Loucy (cell line): ENCODE results near the gene BNIP3.

ENCODE experiments used
- EZH2phosphoT487 ChIP-seq: fragments of 200-600 bp; IDR thresholded peaks from 2 replicates; pipeline ENCODE4 v1.6.1; 2018; ENCODE audit warnings: antibody characterized with exemption, mild to moderate bottlenecking, moderate library complexity, borderline replicate concordance
- TF ChIP-seq, protein P1 (sequence below): fragments of 200-600 bp; sonication (generic); conservative IDR thresholded peaks from 2 replicates; pipeline ENCODE4 v1.5.1; 2014; ENCODE audit warnings: mild to moderate bottlenecking, antibody characterized with exemption, low read length

DNA sequence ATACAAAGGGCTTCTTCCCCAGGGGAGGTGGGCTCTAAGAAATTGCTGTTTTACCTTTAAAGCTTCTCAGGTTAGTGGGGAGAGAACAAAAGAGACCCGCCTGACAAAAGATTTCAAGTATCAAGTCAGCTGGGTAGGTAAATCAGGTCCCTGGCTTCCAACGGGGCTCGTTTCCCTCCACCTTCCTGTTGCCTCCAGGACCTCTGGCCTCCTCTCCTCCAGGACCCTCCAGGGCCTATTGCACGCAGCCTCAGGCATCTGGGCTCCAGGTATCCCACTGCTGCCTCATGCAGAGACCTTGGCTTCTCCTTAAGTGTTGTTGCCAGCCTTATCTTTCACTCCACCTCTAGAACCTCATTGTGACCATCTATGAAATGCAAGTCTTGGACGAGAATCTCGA, 2.9 kb downstream of the BNIP3 start:
- TF ChIP-seq, protein P1, sequence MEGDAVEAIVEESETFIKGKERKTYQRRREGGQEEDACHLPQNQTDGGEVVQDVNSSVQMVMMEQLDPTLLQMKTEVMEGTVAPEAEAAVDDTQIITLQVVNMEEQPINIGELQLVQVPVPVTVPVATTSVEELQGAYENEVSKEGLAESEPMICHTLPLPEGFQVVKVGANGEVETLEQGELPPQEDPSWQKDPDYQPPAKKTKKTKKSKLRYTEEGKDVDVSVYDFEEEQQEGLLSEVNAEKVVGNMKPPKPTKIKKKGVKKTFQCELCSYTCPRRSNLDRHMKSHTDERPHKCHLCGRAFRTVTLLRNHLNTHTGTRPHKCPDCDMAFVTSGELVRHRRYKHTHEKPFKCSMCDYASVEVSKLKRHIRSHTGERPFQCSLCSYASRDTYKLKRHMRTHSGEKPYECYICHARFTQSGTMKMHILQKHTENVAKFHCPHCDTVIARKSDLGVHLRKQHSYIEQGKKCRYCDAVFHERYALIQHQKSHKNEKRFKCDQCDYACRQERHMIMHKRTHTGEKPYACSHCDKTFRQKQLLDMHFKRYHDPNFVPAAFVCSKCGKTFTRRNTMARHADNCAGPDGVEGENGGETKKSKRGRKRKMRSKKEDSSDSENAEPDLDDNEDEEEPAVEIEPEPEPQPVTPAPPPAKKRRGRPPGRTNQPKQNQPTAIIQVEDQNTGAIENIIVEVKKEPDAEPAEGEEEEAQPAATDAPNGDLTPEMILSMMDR, result no peak
- no peak for TF ChIP-seq EZH2phosphoT487
